GM21447 (cell line): ENCODE measurements around the gene FCN3.
A peak's percentile ranks its signal among the peaks of the same experiment; 100 is the strongest.

Experiments used
- ATAC-seq: cut with Tn5 transposase; IDR thresholded peaks from one replicate; pipeline ENCODE4 v1.9.1; 2021; ENCODE audit not compliant: unreplicated experiment

The FCN3 gene

GRCh38 chr1:27343639-27344025, 31.0 kb downstream of the FCN3 start:
- no peak for ATAC-seq

- ATAC-seq = no peak
Measured at GRCh38 chr1:27342778-27343638, 31.6 kb downstream of the FCN3 start.

- no peak for ATAC-seq
Measured at GRCh38 chr1:27342391-27342777, 32.2 kb downstream of the FCN3 start.

GRCh38 chr1:27341525-27342252, 32.9 kb downstream of the FCN3 start, which contains the start of gene SYTL1:
SYTL1 (plus strand) TSS chr1:27342022; CDS start chr1:27345335, 3,313 bp downstream.
- ATAC-seq = peak; percentile 40

- ATAC-seq = no peak
Measured at GRCh38 chr1:27339213-27339612, 35.4 kb downstream of the FCN3 start.

- ATAC-seq = no peak
Measured at GRCh38 chr1:27338751-27339150, 35.9 kb downstream of the FCN3 start.

- no peak for ATAC-seq
Measured at GRCh38 chr1:27336756-27337155, 37.9 kb downstream of the FCN3 start.

GRCh38 chr1:27335506-27336422, 38.9 kb downstream of the FCN3 start:
- no peak for ATAC-seq

GRCh38 chr1:27333717-27334279, 40.8 kb downstream of the FCN3 start:
- no peak for ATAC-seq

GRCh38 chr1:27332536-27333281, 41.9 kb downstream of the FCN3 start:
- no peak for ATAC-seq

- no peak for ATAC-seq
Measured at GRCh38 chr1:27331922-27332321, 42.7 kb downstream of the FCN3 start.

GRCh38 chr1:27331426-27331825, 43.2 kb downstream of the FCN3 start:
- no peak for ATAC-seq

GRCh38 chr1:27330786-27331185, 43.8 kb downstream of the FCN3 start:
- ATAC-seq = no peak

GRCh38 chr1:27327964-27328363, 46.7 kb downstream of the FCN3 start:
- ATAC-seq = no peak

- ATAC-seq = no peak
Measured at GRCh38 chr1:27325286-27325685, 49.3 kb downstream of the FCN3 start.

GRCh38 chr1:27322569-27323240, 51.9 kb downstream of the FCN3 start:
- ATAC-seq = peak; percentile 6

- peak; percentile 90 for ATAC-seq
Measured at GRCh38 chr1:27321813-27322568, 52.6 kb downstream of the FCN3 start, which contains the start of gene TMEM222. TMEM222 (plus strand) TSS chr1:27322163; CDS start chr1:27322198, 35 bp downstream.
